K562 (cell line): ENCODE data around the gene STX17. TPM values are rescaled to one million over a fixed set of nuclear protein-coding genes. Genes with fewer than 3 reads are reported as not detected.

ENCODE experiments used
- ATAC-seq: fragments of 200-7000 bp; cut with Tn5 transposase; 3 replicates; pipeline ENCODE4 v1.9.1; 2020; ENCODE audit warnings: moderate library complexity
- BruUV-seq: library from RNA; stranded (reverse); fragments of 400-500 nt; replicated peaks from 2 replicates; lab custom pipeline; 2021; lab: Mats Ljungman, UMichigan
- CTCF ChIA-PET: fragments of 300-600 bp; formaldehyde crosslinking; extraction: SDS; loops from one replicate; lab custom pipeline; 2021; ENCODE audit warnings: low intra/inter-chr PET ratio; lab: Yijun Ruan, JAX
- POLR2A ChIA-PET: fragments of 300-600, 350-650 bp; sonication (Branson Sonifier 250); formaldehyde crosslinking; extraction: SDS; loops from one replicate; lab custom pipeline; 2021; ENCODE audit warnings: antibody characterized with exemption, inconsistent platforms; lab: Yijun Ruan, JAX
- DNase-seq, 4 experiments: peaks; one replicate each; pipeline versions ENCODE4 v3.0.0 to v3.0.0-alpha.2; 2011 to 2018; ENCODE audit warnings: low spot score in 3 of 4, mixed read lengths in 3 of 4; ENCODE audit errors: extremely low read depth in 1 of 4
- FAIRE-seq: peaks from 2 replicates; lab custom pipeline; 2011; peaks lifted over from hg19 to GRCh38; lab: Jason Lieb, UNC
- H2AFZ ChIP-seq: 2 replicates; pipeline ENCODE4 v1.6.0; 2011; ENCODE audit warnings: low read depth, low read length, control low read depth, inconsistent platforms
- H3K27ac ChIP-seq: fragments of 200-600 bp; 3 replicates; pipeline ENCODE4 v1.8.0; 2011; ENCODE audit warnings: low read depth, mild to moderate bottlenecking, control low read depth, inconsistent platforms, low read length, moderate library complexity, mixed read lengths; ENCODE audit errors: extremely low read depth
- H3K27me3 ChIP-seq, 2 experiments: fragments of 300-600 bp in 1 of 2; 2 replicates in 1 of 2; 3 replicates in 1 of 2; pipeline versions ENCODE4 v1.6.0 to v1.8.0; 2011; ENCODE audit warnings: inconsistent platforms in 2 of 2, low read length in 2 of 2, mild to moderate bottlenecking in 1 of 2, mixed read lengths in 1 of 2, moderate library complexity in 1 of 2; ENCODE audit not compliant: control insufficient read depth in 2 of 2, insufficient read depth in 2 of 2
- H3K36me3 ChIP-seq: fragments of 300-600 bp; 3 replicates; pipeline ENCODE4 v1.8.0; 2011; ENCODE audit warnings: mild to moderate bottlenecking, low read length, inconsistent platforms; ENCODE audit not compliant: control insufficient read depth, insufficient read depth
- H3K4me1 ChIP-seq, 2 experiments: fragments of 200-600 bp in 1 of 2; replicated peaks in 1 of 2; 2 replicates in 1 of 2; 3 replicates in 1 of 2; pipeline versions ENCODE4 v1.5.1 to v1.8.0; 2011; ENCODE audit warnings: inconsistent platforms in 2 of 2, low read length in 2 of 2, mild to moderate bottlenecking in 1 of 2, mixed read lengths in 1 of 2, moderate library complexity in 1 of 2; ENCODE audit not compliant: control insufficient read depth in 2 of 2, insufficient read depth in 2 of 2
- H3K4me2 ChIP-seq: 2 replicates; pipeline ENCODE4 v1.6.1; 2011; ENCODE audit warnings: low read length, control low read depth, inconsistent platforms, mixed read lengths; ENCODE audit not compliant: insufficient read depth
- H3K4me3 ChIP-seq: fragments of 200-600 bp; sonication (generic), shearing (Covaris generic); 2 replicates; pipeline ENCODE4 v1.5.1; 2016; ENCODE audit warnings: control low read depth, inconsistent platforms
- H3K79me2 ChIP-seq: fragments of 200-600 bp; 3 replicates; pipeline ENCODE4 v1.8.0; 2011; ENCODE audit warnings: low read length, inconsistent platforms; ENCODE audit not compliant: control insufficient read depth, insufficient read depth
- H3K9ac ChIP-seq, 2 experiments: 2 replicates each; pipeline versions ENCODE4 v1.6.0 to v1.6.1; 2011; ENCODE audit warnings: low read depth in 2 of 2, low read length in 2 of 2, control low read depth in 1 of 2, inconsistent platforms in 1 of 2, mild to moderate bottlenecking in 1 of 2, mixed read lengths in 1 of 2; ENCODE audit not compliant: insufficient read depth in 1 of 2
- H3K9me1 ChIP-seq: one replicate; pipeline ENCODE4 v1.6.0; 2011; ENCODE audit warnings: inconsistent platforms, mild to moderate bottlenecking, low read length, moderate library complexity; ENCODE audit not compliant: control insufficient read depth, insufficient read depth
- H3K9me3 ChIP-seq: replicated peaks from 2 replicates; pipeline ENCODE4 v1.5.1; 2011; ENCODE audit warnings: low read depth, low read length, inconsistent platforms; ENCODE audit not compliant: control insufficient read depth, insufficient read depth
- H4K20me1 ChIP-seq: replicated peaks from 2 replicates; pipeline ENCODE4 v1.6.1; 2011; ENCODE audit warnings: low read length, inconsistent platforms, mixed read lengths; ENCODE audit not compliant: control insufficient read depth, insufficient read depth
- FOXK1 ChIP-seq: sonication (generic); formaldehyde crosslinking; IDR thresholded peaks from 2 replicates; pipeline ENCODE4 v1.8.0; 2022; ENCODE audit warnings: missing genetic modification reagents, mild to moderate bottlenecking, borderline replicate concordance
- OTX1 ChIP-seq: fragments of 450-650 bp; formaldehyde crosslinking; IDR thresholded peaks from 2 replicates; pipeline ENCODE4 v1.4.0; 2022; ENCODE audit warnings: mild to moderate bottlenecking
- ZNF217 ChIP-seq: sonication (generic); formaldehyde crosslinking; IDR thresholded peaks from 2 replicates; pipeline ENCODE4 v1.8.0; 2022; ENCODE audit warnings: mild to moderate bottlenecking, missing genetic modification reagents
- WGBS: fragments of 100-300 bp; shearing (Covaris generic); methylation state at CpG from one replicate; pipeline ENCODE4 v1.1.6; 2016; ENCODE audit warnings: low coverage, mixed read lengths; ENCODE audit not compliant: insufficient coverage; ENCODE audit errors: missing lambda C conversion rate; 5-methylcytosine and 5-hydroxymethylcytosine counted together
- in situ Hi-C: fragments of 300-500 bp; cut with MboI; formaldehyde crosslinking; loops from 4 replicates; pipeline ENCODE4 v1.15.0; 2018; ENCODE audit warnings: inconsistent platforms, mixed read lengths
- intact Hi-C: fragments of 100-400 bp; cut with micrococcal nuclease; formaldehyde crosslinking; loops from 2 replicates; pipeline ENCODE4 v1.14.2; 2022
- polyA plus RNA-seq, 8 experiments: library from polyadenylated mRNA; depleted of rRNA in 4 of 8; stranded (reverse) in 5 of 8; unstranded in 3 of 8; fragments of >200 nt; fragmentation: Nextera tagmentation in 2 of 8; fragmentation: Illumina TruSeq in 1 of 8; extraction: Ambion mirVana in 2 of 8; extraction: Trizol in 1 of 8; gene quantifications; 2 replicates each; pipeline versions ENCODE4 v1.2.1 to v1.2.3, GENCODE V29; 2011 to 2014; ENCODE audit warnings: inconsistent platforms in 1 of 8, missing spikeins in 1 of 8
- total RNA-seq, 7 experiments: library from RNA; depleted of rRNA in 6 of 7; stranded (reverse); fragments of >200 nt in 6 of 7; fragmentation: Illumina TruSeq in 2 of 7; extraction: Trizol in 2 of 7; gene quantifications; 2 replicates each; pipeline versions ENCODE4 v1.2.1 to v1.2.3, GENCODE V29; 2011 to 2021; ENCODE audit warnings: low replicate concordance in 1 of 7

The STX17 gene
- total and polyA plus RNA-seq, 9 of the 15 experiments (the other 6 are each of a cell fraction or from before 2014, with no cell fraction given), result 14.4 to 25.1 (median 19.0) TPM

DNA sequence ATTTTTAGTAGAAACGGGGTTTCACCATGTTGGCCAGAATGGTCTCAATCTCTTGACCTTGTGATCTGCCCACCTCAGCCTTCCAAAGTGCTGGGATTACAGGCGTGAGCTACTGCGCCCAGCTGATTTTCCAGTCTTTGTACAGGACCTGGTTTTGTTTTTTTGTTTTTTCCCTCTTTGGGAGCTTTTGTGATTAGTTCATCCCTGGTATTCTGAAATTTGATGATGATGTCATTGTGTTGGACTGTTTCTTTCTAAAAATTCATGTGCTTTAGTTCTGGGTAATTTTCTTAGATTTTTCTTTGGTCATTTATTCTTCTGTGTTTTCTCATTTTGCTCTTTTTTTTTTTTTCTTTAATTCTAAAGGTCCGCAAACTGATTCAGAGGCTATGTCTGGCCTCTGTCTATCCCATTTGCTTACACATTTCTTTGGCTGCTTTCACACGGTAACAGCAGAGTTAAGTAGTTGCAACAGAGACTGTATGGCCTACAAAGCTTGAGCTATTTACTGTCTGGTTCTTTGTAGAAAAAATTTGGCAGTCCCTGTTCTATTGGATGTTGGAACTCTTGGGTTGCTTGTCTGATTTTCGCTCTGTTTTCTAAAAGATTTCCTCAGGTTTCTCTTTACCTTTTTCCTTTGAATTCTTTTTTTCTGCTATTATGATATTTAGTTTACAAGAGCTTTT lies 24.8 kb downstream of the STX17 start:
- CTCF ChIA-PET, result no interaction called here

DNA sequence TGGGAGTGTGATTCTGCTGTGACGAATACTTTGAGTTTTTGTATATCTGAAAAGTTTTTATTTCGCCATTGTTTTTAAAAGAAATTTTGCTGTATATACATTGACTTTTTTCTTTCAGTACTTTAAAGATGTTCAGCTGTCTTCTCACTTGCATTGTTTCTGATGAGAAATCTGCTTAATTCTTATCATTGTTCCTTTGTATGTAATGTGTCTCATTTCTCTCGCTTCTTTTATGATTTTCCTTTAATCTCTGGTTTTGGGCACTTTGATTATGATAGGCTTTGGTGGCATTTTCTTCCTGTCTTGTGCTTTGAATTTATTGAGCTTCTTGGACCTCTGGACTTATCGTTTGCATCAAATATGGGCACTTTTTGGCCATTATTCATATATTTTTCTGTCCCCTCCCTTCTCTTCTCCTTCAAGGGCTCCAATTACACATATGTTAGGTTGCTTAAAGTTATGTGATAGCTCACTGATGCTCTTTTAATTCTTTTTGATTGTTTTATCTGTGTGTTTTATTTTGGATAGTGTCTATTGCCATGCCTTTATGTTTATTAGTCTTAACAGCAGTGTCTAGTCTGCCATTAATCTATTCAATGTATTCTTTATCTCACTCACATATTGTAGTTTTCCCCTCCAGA lies 30.6 kb downstream of the STX17 start:
- POLR2A ChIA-PET, result interaction anchor here (0.5 kb wide), 1 partner anchor 836 kb away, joined by 3 read pairs; no protein-coding TSS in a partner anchor
- no peak for DNase-seq
- no peak for ATAC-seq
- no peaks in the 10 kb centered on the region for H3K27me3 ChIP-seq
- TF ChIP-seq ZNF217 (CRISPR knock-in tag), result no peak
- TF ChIP-seq, all 486 proteins: peak for 0
- Histone ChIP-seq H3K4me3 (no peak overlapping the region), H4K20me1 (no peaks in the 10 kb centered on the region), H3K4me2 (no peak overlapping the region), H3K79me2 (no peaks in the 10 kb centered on the region), H2AFZ (no peak overlapping the region), H3K27ac (no peak overlapping the region), H3K9me3 (no peaks in the 10 kb centered on the region; the same call in 1 of the 2 replicates), H3K9me1 (no peaks in the 10 kb centered on the region), H3K36me3 (0 out of 3 replicates have a peak, but pooled peaks cover 2% of the 10 kb centered on the region), H3K9ac (no peak overlapping the region), H3K4me1 (no peaks in the 10 kb centered on the region; a peak in 1 of 5 replicates)
- no TSS peak for BruUV-seq
- CTCF ChIA-PET, result no interaction called here
- FAIRE-seq, result no peak
- intact Hi-C loops, result no loop called here
- WGBS, result 66% methylated on average over 4 of the region's 4 CpGs
- in situ Hi-C loops, result no loop called here

More for the DNA sequence above, 24.8 kb downstream of the STX17 start:
- H3K36me3 ChIP-seq, result peaks cover 7% of the 10 kb centered on the region; the same call in 2 of the 3 replicates
- H3K9ac ChIP-seq, result no peak overlapping the region
- no peak overlapping the region for H3K27ac ChIP-seq
- FAIRE-seq, result no peak
- TF ChIP-seq OTX1 (CRISPR knock-in tag) (no peak), FOXK1 (CRISPR knock-in tag) (no peak)
- BruUV-seq, result no TSS peak
- no peak overlapping the region for H3K4me2 ChIP-seq
- no peak for DNase-seq
- H2AFZ ChIP-seq, result no peak overlapping the region
- WGBS, result 94% methylated on average over 6 of the region's 6 CpGs
- no peak overlapping the region for H3K4me3 ChIP-seq
- no peaks in the 10 kb centered on the region for H3K9me1 ChIP-seq
- POLR2A ChIA-PET, result interaction anchor here (1.4 kb wide), 1 partner anchor 24 kb away, joined by 4 read pairs; no protein-coding TSS in a partner anchor
- no peak for ATAC-seq
- no peaks in the 10 kb centered on the region for H3K27me3 ChIP-seq
- intact Hi-C loops, result no loop called here
- no peaks in the 10 kb centered on the region for H3K79me2 ChIP-seq
- no peaks in the 10 kb centered on the region for H3K4me1 ChIP-seq
- H4K20me1 ChIP-seq, result no peaks in the 10 kb centered on the region
- H3K9me3 ChIP-seq, result no peaks in the 10 kb centered on the region
- in situ Hi-C loops, result no loop called here
